SK-N-SH treated with all-trans-retinoic acid at 6 μM for 48 hours (cell line): ENCODE results near the gene RBKS.

Experiments used
- ATAC-seq: fragments of 200-7000 bp; cut with Tn5 transposase; 3 replicates; pipeline ENCODE4 v1.9.1; 2020; ENCODE audit warnings: mild to moderate bottlenecking, moderate library complexity
- ARNTL ChIP-seq: fragments of 450-650 bp; formaldehyde crosslinking; IDR thresholded peaks from 2 replicates; pipeline ENCODE4 v1.5.0; 2020; ENCODE audit warnings: low read depth, mild to moderate bottlenecking, moderate library complexity, borderline replicate concordance
- BACH2 ChIP-seq: fragments of 250-450 bp; sonication (Bioruptor Pico); IDR thresholded peaks from 2 replicates; pipeline ENCODE4 v1.9.0; 2021; ENCODE audit warnings: mild to moderate bottlenecking, borderline replicate concordance
- CSDC2 ChIP-seq: fragments of 250-450 bp; sonication (Bioruptor Pico); IDR thresholded peaks from 2 replicates; pipeline ENCODE4 v1.5.0; 2020; ENCODE audit warnings: mild to moderate bottlenecking, moderate library complexity
- GLIS3 ChIP-seq: fragments of 250-450 bp; sonication (Bioruptor Pico); IDR thresholded peaks from 2 replicates; pipeline ENCODE4 v1.5.0; 2020; ENCODE audit warnings: mild to moderate bottlenecking, moderate library complexity
- ISL1 ChIP-seq: fragments of 250-450 bp; sonication (Bioruptor Pico); IDR thresholded peaks from 2 replicates; pipeline ENCODE4 v2.1.2; 2022; ENCODE audit warnings: mild to moderate bottlenecking, moderate library complexity
- OSR1 ChIP-seq: fragments of 250-450 bp; sonication (Bioruptor Pico); IDR thresholded peaks from 2 replicates; pipeline ENCODE4 v1.8.0; 2022; ENCODE audit warnings: moderate library complexity, mild to moderate bottlenecking, inconsistent platforms
- PPARA ChIP-seq: fragments of 250-450 bp; sonication (Bioruptor Pico); IDR thresholded peaks from 2 replicates; pipeline ENCODE4 v1.5.0; 2020; ENCODE audit warnings: mild to moderate bottlenecking, borderline replicate concordance
- RARB ChIP-seq: fragments of 250-450 bp; sonication (Bioruptor Pico); IDR thresholded peaks from 2 replicates; pipeline ENCODE4 v1.8.0; 2021; ENCODE audit warnings: mild to moderate bottlenecking, moderate library complexity
- SNAI2 ChIP-seq: fragments of 250-450 bp; sonication (Bioruptor Pico); IDR thresholded peaks from 2 replicates; pipeline ENCODE4 v1.5.0; 2020; ENCODE audit warnings: mild to moderate bottlenecking, moderate library complexity
- TCF4 ChIP-seq: fragments of 250-450 bp; sonication (Bioruptor Pico); IDR thresholded peaks from 2 replicates; pipeline ENCODE4 v1.8.0; 2021; ENCODE audit warnings: mild to moderate bottlenecking, moderate library complexity, borderline replicate concordance
- TOX ChIP-seq: fragments of 250-450 bp; sonication (Bioruptor Pico); IDR thresholded peaks from 2 replicates; pipeline ENCODE4 v1.8.0; 2021; ENCODE audit warnings: mild to moderate bottlenecking, moderate library complexity, borderline replicate concordance
- ZC3H10 ChIP-seq: fragments of 250-450 bp; sonication (Bioruptor Pico); IDR thresholded peaks from 2 replicates; pipeline ENCODE4 v1.5.1; 2021; ENCODE audit warnings: mild to moderate bottlenecking, moderate library complexity
- ZFP3 ChIP-seq: fragments of 250-450 bp; sonication (Bioruptor Pico); IDR thresholded peaks from 2 replicates; pipeline ENCODE4 v1.5.0; 2020; ENCODE audit warnings: mild to moderate bottlenecking, moderate library complexity
- ZFP30 ChIP-seq: fragments of 450-650 bp; formaldehyde crosslinking; IDR thresholded peaks from 2 replicates; pipeline ENCODE4 v1.5.0; 2022; ENCODE audit warnings: mild to moderate bottlenecking, moderate library complexity
- ZNF565 ChIP-seq: fragments of 450-650 bp; formaldehyde crosslinking; conservative IDR thresholded peaks from 2 replicates; pipeline ENCODE4 v1.5.0; 2020; ENCODE audit warnings: low read depth, mild to moderate bottlenecking, moderate library complexity
- ZNF70 ChIP-seq: fragments of 450-650 bp; formaldehyde crosslinking; IDR thresholded peaks from 2 replicates; pipeline ENCODE4 v1.5.0; 2020; ENCODE audit warnings: mild to moderate bottlenecking, moderate library complexity
- ZNF8 ChIP-seq: fragments of 450-650 bp; formaldehyde crosslinking; IDR thresholded peaks from 2 replicates; pipeline ENCODE4 v1.5.0; 2020; ENCODE audit warnings: mild to moderate bottlenecking, moderate library complexity
- TF ChIP-seq, protein P1 (sequence below): fragments of 250-450 bp; sonication (Bioruptor Pico); IDR thresholded peaks from 2 replicates; pipeline ENCODE4 v1.8.0; 2021; ENCODE audit warnings: low read depth, mild to moderate bottlenecking, moderate library complexity, borderline replicate concordance
- TF ChIP-seq, protein P2 (sequence below): fragments of 250-450 bp; sonication (Bioruptor Pico); IDR thresholded peaks from 2 replicates; pipeline ENCODE4 v1.5.1; 2021; ENCODE audit warnings: mild to moderate bottlenecking, moderate library complexity
- TF ChIP-seq, protein P3 (sequence below): fragments of 250-450 bp; sonication (Bioruptor Pico); IDR thresholded peaks from 2 replicates; pipeline ENCODE4 v1.8.0; 2020; ENCODE audit warnings: mild to moderate bottlenecking, moderate library complexity, borderline replicate concordance
- TF ChIP-seq, protein P4 (sequence below): fragments of 250-450 bp; sonication (Bioruptor Pico); IDR thresholded peaks from 2 replicates; pipeline ENCODE4 v1.5.1; 2020; ENCODE audit warnings: low read depth, mild to moderate bottlenecking, moderate library complexity
- TF ChIP-seq, protein P5 (sequence below): fragments of 250-450 bp; sonication (Bioruptor Pico); IDR thresholded peaks from 2 replicates; pipeline ENCODE4 v1.5.0; 2020; ENCODE audit warnings: mild to moderate bottlenecking, moderate library complexity

The RBKS gene

DNA sequence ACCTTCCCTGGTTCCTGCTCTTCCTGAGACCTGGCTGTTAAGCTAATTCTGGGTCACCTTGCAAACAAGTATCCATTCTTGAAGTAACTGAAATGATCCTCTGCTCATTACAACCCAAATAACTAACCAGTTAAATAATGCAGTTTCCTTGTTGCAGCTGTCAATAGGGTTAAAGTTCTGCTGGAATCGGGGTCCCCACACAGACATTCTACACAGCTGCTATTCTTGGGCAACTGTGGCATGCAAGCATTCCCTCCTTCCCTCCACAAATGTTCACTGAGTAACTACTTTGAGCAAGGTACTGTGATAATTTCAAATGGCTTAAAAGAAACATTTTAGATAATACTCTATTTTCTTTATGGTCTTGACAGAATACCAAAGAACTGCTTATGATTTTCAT, 17.1 kb downstream of the RBKS start:
- TF ChIP-seq SNAI2 (CRISPR knock-in tag) (no peak), ZNF8 (CRISPR knock-in tag) (no peak), ZFP3 (no peak), TOX (CRISPR knock-in tag) (no peak), ISL1 (CRISPR knock-in tag) (no peak), OSR1 (no peak), ARNTL (no peak), CSDC2 (CRISPR knock-in tag) (no peak), ZC3H10 (CRISPR knock-in tag) (no peak), ZFP30 (no peak), BACH2 (CRISPR knock-in tag) (no peak), ZNF70 (CRISPR knock-in tag) (no peak), PPARA (no peak), TCF4 (no peak), GLIS3 (CRISPR knock-in tag) (no peak)
- TF ChIP-seq, protein P1, sequence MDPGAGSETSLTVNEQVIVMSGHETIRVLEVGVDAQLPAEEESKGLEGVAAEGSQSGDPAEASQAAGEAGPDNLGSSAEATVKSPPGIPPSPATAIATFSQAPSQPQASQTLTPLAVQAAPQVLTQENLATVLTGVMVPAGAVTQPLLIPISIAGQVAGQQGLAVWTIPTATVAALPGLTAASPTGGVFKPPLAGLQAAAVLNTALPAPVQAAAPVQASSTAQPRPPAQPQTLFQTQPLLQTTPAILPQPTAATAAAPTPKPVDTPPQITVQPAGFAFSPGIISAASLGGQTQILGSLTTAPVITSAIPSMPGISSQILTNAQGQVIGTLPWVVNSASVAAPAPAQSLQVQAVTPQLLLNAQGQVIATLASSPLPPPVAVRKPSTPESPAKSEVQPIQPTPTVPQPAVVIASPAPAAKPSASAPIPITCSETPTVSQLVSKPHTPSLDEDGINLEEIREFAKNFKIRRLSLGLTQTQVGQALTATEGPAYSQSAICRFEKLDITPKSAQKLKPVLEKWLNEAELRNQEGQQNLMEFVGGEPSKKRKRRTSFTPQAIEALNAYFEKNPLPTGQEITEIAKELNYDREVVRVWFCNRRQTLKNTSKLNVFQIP (CRISPR knock-in tag): no peak
- TF ChIP-seq, protein P2, sequence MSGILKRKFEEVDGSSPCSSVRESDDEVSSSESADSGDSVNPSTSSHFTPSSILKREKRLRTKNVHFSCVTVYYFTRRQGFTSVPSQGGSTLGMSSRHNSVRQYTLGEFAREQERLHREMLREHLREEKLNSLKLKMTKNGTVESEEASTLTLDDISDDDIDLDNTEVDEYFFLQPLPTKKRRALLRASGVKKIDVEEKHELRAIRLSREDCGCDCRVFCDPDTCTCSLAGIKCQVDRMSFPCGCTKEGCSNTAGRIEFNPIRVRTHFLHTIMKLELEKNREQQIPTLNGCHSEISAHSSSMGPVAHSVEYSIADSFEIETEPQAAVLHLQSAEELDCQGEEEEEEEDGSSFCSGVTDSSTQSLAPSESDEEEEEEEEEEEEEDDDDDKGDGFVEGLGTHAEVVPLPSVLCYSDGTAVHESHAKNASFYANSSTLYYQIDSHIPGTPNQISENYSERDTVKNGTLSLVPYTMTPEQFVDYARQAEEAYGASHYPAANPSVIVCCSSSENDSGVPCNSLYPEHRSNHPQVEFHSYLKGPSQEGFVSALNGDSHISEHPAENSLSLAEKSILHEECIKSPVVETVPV: no peak
- TF ChIP-seq, protein P3, sequence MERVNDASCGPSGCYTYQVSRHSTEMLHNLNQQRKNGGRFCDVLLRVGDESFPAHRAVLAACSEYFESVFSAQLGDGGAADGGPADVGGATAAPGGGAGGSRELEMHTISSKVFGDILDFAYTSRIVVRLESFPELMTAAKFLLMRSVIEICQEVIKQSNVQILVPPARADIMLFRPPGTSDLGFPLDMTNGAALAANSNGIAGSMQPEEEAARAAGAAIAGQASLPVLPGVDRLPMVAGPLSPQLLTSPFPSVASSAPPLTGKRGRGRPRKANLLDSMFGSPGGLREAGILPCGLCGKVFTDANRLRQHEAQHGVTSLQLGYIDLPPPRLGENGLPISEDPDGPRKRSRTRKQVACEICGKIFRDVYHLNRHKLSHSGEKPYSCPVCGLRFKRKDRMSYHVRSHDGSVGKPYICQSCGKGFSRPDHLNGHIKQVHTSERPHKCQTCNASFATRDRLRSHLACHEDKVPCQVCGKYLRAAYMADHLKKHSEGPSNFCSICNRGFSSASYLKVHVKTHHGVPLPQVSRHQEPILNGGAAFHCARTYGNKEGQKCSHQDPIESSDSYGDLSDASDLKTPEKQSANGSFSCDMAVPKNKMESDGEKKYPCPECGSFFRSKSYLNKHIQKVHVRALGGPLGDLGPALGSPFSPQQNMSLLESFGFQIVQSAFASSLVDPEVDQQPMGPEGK (CRISPR knock-in tag): no peak
- TF ChIP-seq, protein P4, sequence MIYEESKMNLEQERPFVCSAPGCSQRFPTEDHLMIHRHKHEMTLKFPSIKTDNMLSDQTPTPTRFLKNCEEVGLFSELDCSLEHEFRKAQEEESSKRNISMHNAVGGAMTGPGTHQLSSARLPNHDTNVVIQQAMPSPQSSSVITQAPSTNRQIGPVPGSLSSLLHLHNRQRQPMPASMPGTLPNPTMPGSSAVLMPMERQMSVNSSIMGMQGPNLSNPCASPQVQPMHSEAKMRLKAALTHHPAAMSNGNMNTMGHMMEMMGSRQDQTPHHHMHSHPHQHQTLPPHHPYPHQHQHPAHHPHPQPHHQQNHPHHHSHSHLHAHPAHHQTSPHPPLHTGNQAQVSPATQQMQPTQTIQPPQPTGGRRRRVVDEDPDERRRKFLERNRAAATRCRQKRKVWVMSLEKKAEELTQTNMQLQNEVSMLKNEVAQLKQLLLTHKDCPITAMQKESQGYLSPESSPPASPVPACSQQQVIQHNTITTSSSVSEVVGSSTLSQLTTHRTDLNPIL: no peak
- ATAC-seq: no peak

DNA sequence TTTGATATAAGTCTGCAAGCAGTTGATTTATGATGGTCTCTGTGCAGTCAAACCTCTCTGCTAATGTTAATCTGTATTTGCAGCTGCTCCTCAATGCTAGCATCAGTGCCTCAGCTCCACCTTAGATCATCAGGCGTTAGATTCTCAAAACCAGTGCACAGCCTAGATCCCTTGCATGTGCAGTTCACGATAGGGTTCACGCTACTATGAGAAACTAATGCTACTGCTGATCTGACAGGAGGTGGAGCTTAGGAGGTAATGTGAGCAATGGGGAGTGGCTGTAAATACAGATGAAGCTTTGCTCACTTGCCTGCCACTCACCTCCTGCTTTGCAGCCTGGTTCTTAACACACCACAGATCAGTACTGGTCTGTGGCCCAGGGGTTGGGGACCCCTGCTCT, 18.4 kb downstream of the RBKS start:
- TF ChIP-seq ZNF565 (CRISPR knock-in tag) (no peak), ZNF70 (CRISPR knock-in tag) (no peak), RARB (no peak), ARNTL (no peak)
- TF ChIP-seq, protein P5, sequence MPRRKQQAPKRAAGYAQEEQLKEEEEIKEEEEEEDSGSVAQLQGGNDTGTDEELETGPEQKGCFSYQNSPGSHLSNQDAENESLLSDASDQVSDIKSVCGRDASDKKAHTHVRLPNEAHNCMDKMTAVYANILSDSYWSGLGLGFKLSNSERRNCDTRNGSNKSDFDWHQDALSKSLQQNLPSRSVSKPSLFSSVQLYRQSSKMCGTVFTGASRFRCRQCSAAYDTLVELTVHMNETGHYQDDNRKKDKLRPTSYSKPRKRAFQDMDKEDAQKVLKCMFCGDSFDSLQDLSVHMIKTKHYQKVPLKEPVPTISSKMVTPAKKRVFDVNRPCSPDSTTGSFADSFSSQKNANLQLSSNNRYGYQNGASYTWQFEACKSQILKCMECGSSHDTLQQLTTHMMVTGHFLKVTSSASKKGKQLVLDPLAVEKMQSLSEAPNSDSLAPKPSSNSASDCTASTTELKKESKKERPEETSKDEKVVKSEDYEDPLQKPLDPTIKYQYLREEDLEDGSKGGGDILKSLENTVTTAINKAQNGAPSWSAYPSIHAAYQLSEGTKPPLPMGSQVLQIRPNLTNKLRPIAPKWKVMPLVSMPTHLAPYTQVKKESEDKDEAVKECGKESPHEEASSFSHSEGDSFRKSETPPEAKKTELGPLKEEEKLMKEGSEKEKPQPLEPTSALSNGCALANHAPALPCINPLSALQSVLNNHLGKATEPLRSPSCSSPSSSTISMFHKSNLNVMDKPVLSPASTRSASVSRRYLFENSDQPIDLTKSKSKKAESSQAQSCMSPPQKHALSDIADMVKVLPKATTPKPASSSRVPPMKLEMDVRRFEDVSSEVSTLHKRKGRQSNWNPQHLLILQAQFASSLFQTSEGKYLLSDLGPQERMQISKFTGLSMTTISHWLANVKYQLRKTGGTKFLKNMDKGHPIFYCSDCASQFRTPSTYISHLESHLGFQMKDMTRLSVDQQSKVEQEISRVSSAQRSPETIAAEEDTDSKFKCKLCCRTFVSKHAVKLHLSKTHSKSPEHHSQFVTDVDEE: no peak
- TF ChIP-seq, all 23 proteins: peak for 0

DNA sequence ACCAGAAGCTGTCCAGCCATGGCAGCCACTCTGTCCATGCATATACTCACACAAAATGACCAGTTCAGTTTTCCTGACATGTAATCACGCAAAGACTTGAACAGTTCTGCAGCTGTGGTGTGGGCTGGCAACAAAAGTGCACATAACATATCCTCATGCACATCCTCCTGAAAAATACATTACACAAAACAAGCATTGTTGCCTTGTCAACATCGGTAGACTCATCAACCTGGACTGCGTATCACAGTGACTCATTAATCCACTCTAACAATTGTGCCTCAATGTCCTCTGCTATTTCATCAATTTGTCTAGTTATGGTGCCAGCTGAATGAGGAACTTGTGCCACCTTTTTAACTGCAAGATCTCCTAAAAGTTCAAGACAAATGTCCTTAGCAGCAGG, 19.5 kb downstream of the RBKS start:
- TF ChIP-seq ZNF70 (CRISPR knock-in tag) (no peak), ARNTL (no peak), ZNF8 (CRISPR knock-in tag) (no peak), TOX (CRISPR knock-in tag) (no peak), ZNF565 (CRISPR knock-in tag) (no peak), ISL1 (CRISPR knock-in tag) (no peak), SNAI2 (CRISPR knock-in tag) (no peak), CSDC2 (CRISPR knock-in tag) (no peak)
- TF ChIP-seq, protein P1 (CRISPR knock-in tag): no peak
- ATAC-seq: peak; percentile 34; the same call in 1 of the 3 replicates

More for the DNA sequence above, 18.4 kb downstream of the RBKS start:
- no peak for ATAC-seq
